Peyer's patch (tissue), 4 donors: Measurements from ENCODE around the gene GTF2H1. TPM values are rescaled to one million over a fixed set of nuclear protein-coding genes. Genes with fewer than 3 reads are reported as not detected.

Source experiments
- DNase-seq, 3 donors: peaks; one replicate each; pipeline ENCODE4 v3.0.0-alpha.2; 2017 to 2019
- H3K27ac ChIP-seq, 4 donors: fragments of 200-600 bp; sonication (generic); one replicate each; pipeline ENCODE4 v1.5.1; 2016 to 2019
- H3K27me3 ChIP-seq, 2 donors: fragments of 200-600 bp; sonication (generic); one replicate each; pipeline ENCODE4 v1.5.1; 2019
- H3K36me3 ChIP-seq, 3 donors: fragments of 200-600 bp; sonication (generic); one replicate each; pipeline ENCODE4 v1.5.1; 2016 to 2019
- H3K4me1 ChIP-seq, 4 donors: fragments of 200-600 bp; sonication (generic); one replicate each; pipeline ENCODE4 v1.5.1; 2016 to 2019
- H3K4me3 ChIP-seq, 4 donors: fragments of 200-600 bp; sonication (generic); 1 replicate in 3 of 4; 2 replicates in 1 of 4; pipeline ENCODE4 v1.5.1; 2016 to 2019; ENCODE audit warnings: mild to moderate bottlenecking in 1 of 4
- H3K9me3 ChIP-seq, 4 donors: fragments of 200-600 bp; sonication (generic); one replicate each; pipeline ENCODE4 v1.5.1; 2016 to 2019; ENCODE audit warnings: mild to moderate bottlenecking in 1 of 4
- CTCF ChIP-seq, 6 experiments: fragments of 450-650 bp in 4 of 6; fragments of 200-600 bp in 2 of 6; sonication (generic) in 1 of 6; IDR thresholded peaks; one replicate each; pipeline ENCODE4 v1.5.1; 2017 to 2019; ENCODE audit warnings: antibody characterized with exemption in 6 of 6, mild to moderate bottlenecking in 3 of 6, moderate library complexity in 1 of 6
- POLR2A ChIP-seq, 2 donors: fragments of 450-650 bp; IDR thresholded peaks; one replicate each; pipeline ENCODE4 v1.5.1; 2017; ENCODE audit warnings: antibody characterized with exemption in 2 of 2, mild to moderate bottlenecking in 2 of 2, moderate library complexity in 2 of 2
- total RNA-seq, 4 donors: library from RNA; depleted of rRNA; stranded (reverse); fragments of >200 nt; gene quantifications; one replicate each; pipeline ENCODE4 v1.1.0, GENCODE V29; 2016

GTF2H1 gene
- total RNA-seq, 4 donors from 2014 or later = 57.2 to 69.1 (median 63.7) TPM

DNA sequence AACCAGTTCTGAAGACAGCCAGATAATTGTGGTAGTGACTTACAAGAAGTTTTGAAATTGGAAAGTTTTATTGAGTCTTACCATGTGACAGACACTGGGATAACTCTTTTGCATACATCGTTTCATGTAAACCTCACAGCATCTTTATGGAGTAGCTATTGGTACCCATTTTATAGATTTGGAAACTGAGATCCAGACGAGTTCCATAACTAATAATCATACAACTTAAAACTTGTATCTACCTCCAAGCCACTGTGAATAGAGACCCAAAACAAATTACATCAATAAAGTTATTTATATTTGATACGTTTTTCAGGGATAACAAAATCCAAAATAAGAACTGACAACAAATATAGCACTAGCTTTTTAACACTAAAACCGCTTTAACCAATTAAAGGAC, 36.3 kb downstream of the GTF2H1 start:
- no peaks in the 10 kb centered on the region for H3K4me1 ChIP-seq
- H3K27me3 ChIP-seq = no peaks in the 10 kb centered on the region
- no peak overlapping the region for H3K4me3 ChIP-seq
- TF ChIP-seq CTCF (IDR thresholded peaks at IDR 0.05) = no peak
- H3K9me3 ChIP-seq = no peaks in the 10 kb centered on the region
- H3K27ac ChIP-seq = no peak overlapping the region
- peaks cover 0 to 92% (median 0%) of the 10 kb centered on the region in 3 donors for H3K36me3 ChIP-seq
- DNase-seq = no peak

- Histone ChIP-seq H3K36me3 (peaks cover 0 to 97% (median 0%) of the 10 kb centered on the region in 3 donors), H3K27me3 (no peaks in the 10 kb centered on the region), H3K4me3 (no peak overlapping the region), H3K4me1 (no peaks in the 10 kb centered on the region), H3K9me3 (no peaks in the 10 kb centered on the region), H3K27ac (no peak overlapping the region)
- TF ChIP-seq CTCF (IDR thresholded peaks at IDR 0.05) = no peak
- TF ChIP-seq POLR2A (IDR thresholded peaks at IDR 0.05) = no peak
- no peak for DNase-seq
Observed at GRCh38 chr11:18361154-18361553, 38.8 kb downstream of the GTF2H1 start.

- no peak for DNase-seq
- H3K27me3 ChIP-seq = no peaks in the 10 kb centered on the region
- peaks cover 0 to 75% (median 0%) of the 10 kb centered on the region in 3 donors for H3K36me3 ChIP-seq
- no peak overlapping the region for H3K27ac ChIP-seq
- H3K4me1 ChIP-seq = no peaks in the 10 kb centered on the region
- TF ChIP-seq POLR2A (IDR thresholded peaks at IDR 0.05) (no peak), CTCF (IDR thresholded peaks at IDR 0.05) (no peak)
- no peak overlapping the region for H3K4me3 ChIP-seq
- H3K9me3 ChIP-seq = no peaks in the 10 kb centered on the region
Observed at GRCh38 chr11:18364495-18365073, 42.2 kb downstream of the GTF2H1 start.

DNA sequence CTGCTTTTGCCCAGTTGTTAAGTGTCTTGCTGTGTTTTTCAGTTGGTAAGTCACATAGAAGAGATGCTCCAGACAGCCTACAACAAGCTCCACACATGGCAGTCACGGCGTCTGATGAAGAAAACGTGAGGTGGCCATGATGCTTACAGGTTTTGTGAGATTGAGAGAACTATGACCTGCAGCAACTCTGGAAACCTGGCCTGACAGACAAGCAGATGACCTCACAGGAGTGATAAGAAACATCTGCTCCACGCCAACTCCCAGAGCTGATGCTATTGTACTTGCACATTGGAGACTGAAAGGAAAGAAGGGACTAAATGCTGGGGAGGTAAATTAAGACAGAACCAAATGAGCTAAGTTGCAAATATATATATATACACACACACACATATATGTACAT, 43.4 kb downstream of the GTF2H1 start:
- DNase-seq = no peak
- Histone ChIP-seq H3K36me3 (peaks cover 0 to 63% (median 0%) of the 10 kb centered on the region in 3 donors), H3K9me3 (no peaks in the 10 kb centered on the region), H3K4me1 (no peaks in the 10 kb centered on the region), H3K27me3 (no peaks in the 10 kb centered on the region), H3K27ac (no peak overlapping the region), H3K4me3 (no peak overlapping the region)
- no peak for TF ChIP-seq CTCF (IDR thresholded peaks at IDR 0.05)
- TF ChIP-seq POLR2A (IDR thresholded peaks at IDR 0.05) = no peak

DNA sequence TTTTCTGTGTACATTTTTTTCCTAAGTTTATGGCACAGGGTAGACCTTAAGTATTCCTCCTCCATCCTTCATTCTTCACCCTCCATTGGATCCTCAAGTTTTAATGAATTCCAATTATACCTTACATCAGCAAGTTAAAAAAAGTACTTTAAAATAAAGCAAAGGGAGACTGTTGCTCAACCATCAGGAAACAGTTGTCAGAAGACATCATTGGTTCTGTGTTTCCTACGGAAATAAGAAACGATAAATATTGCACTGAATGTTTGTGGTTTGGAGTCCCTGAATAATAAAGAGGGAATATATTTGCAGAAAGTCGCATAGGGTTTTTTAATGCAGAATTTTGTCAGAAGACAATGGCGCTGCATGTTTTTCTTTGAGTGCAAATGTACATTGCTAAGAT, 43.9 kb downstream of the GTF2H1 start:
- Histone ChIP-seq H3K36me3 (peaks cover 0 to 58% (median 0%) of the 10 kb centered on the region in 3 donors), H3K4me3 (no peak overlapping the region), H3K27ac (no peak overlapping the region), H3K27me3 (no peaks in the 10 kb centered on the region), H3K9me3 (no peaks in the 10 kb centered on the region), H3K4me1 (no peaks in the 10 kb centered on the region)
- no peak for DNase-seq
- TF ChIP-seq POLR2A (IDR thresholded peaks at IDR 0.05) (no peak), CTCF (IDR thresholded peaks at IDR 0.05) (no peak)

DNA sequence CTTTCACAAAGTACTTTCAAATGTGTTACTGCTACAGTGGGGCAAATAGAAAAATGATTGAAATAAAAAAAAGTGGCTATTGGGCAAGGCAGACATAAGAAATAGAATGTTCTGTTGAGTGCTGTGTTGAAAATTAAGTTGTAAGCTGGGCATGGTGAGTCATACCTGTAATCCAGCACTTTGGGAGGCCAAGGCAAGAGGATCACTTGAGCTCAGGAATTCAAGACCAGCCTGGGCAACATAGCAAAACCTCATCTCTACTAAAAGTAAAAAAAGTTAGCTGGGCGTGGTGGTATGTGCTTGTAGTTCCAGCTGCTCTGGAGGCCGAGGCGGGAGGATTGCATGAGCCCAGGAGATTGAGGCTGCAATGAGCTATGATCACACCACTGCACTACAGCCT, 45.1 kb downstream of the GTF2H1 start:
- H3K27ac ChIP-seq = no peak overlapping the region
- no peaks in the 10 kb centered on the region for H3K27me3 ChIP-seq
- no peaks in the 10 kb centered on the region for H3K9me3 ChIP-seq
- TF ChIP-seq POLR2A (IDR thresholded peaks at IDR 0.05) (no peak), CTCF (IDR thresholded peaks at IDR 0.05) (no peak)
- peaks cover 0 to 5% (median 0%) of the 10 kb centered on the region in 4 donors for H3K4me1 ChIP-seq
- no peak overlapping the region for H3K4me3 ChIP-seq
- peaks cover 0 to 46% (median 0%) of the 10 kb centered on the region in 3 donors for H3K36me3 ChIP-seq
- DNase-seq = no peak
